WERI-Rb-1 (cell line): ENCODE results near the gene PKD1L1.

Source experiments
- DNase-seq: peaks from one replicate; pipeline ENCODE4 v3.0.0-alpha.2; 2020
- H3K27ac ChIP-seq: fragments of 250-450 bp; sonication (Bioruptor Pico); 2 replicates; pipeline ENCODE4 v1.5.1; 2020; ENCODE audit warnings: mild to moderate bottlenecking, moderate library complexity
- H3K27me3 ChIP-seq: fragments of 250-450 bp; sonication (Bioruptor Pico); 2 replicates; pipeline ENCODE4 v1.5.1; 2021; ENCODE audit warnings: mild to moderate bottlenecking, low read depth, moderate library complexity; ENCODE audit not compliant: insufficient read depth, severe bottlenecking
- H3K36me3 ChIP-seq: fragments of 250-450 bp; sonication (Bioruptor Pico); 2 replicates; pipeline ENCODE4 v1.5.1; 2020; ENCODE audit warnings: mild to moderate bottlenecking, moderate library complexity
- H3K4me3 ChIP-seq: 2 replicates; pipeline ENCODE4 v1.5.1; 2011; ENCODE audit warnings: low read depth, mild to moderate bottlenecking, control low read depth, low read length
- H3K9me3 ChIP-seq: fragments of 250-450 bp; sonication (Bioruptor Pico); 2 replicates; pipeline ENCODE4 v1.5.1; 2021; ENCODE audit warnings: mild to moderate bottlenecking, moderate library complexity; ENCODE audit not compliant: severe bottlenecking
- CTCF ChIP-seq: IDR thresholded peaks from 2 replicates; pipeline ENCODE4 v1.5.1; 2011; ENCODE audit warnings: low read depth, mild to moderate bottlenecking, control low read depth, inconsistent platforms, low read length

PKD1L1 gene

GRCh38 chr7:47804767-47805545 is 143.3 kb downstream of the PKD1L1 start:
- no peak for DNase-seq
- Histone ChIP-seq H3K27me3 (no peaks in the 10 kb centered on the region), H3K4me3 (no peak overlapping the region), H3K27ac (no peak overlapping the region), H3K9me3 (no peaks in the 10 kb centered on the region), H3K36me3 (no peaks in the 10 kb centered on the region)
- no peak for TF ChIP-seq CTCF

GRCh38 chr7:47803846-47804245 is 144.4 kb downstream of the PKD1L1 start:
- H3K9me3 ChIP-seq: no peaks in the 10 kb centered on the region
- H3K36me3 ChIP-seq: no peaks in the 10 kb centered on the region
- H3K27me3 ChIP-seq: no peaks in the 10 kb centered on the region
- DNase-seq: no peak
- no peak overlapping the region for H3K27ac ChIP-seq
- no peak for TF ChIP-seq CTCF
- no peak overlapping the region for H3K4me3 ChIP-seq

GRCh38 chr7:47803025-47803424 is 145.2 kb downstream of the PKD1L1 start:
- no peak for TF ChIP-seq CTCF
- no peak overlapping the region for H3K27ac ChIP-seq
- no peak for DNase-seq

GRCh38 chr7:47801423-47801822 is 146.8 kb downstream of the PKD1L1 start:
- Histone ChIP-seq H3K36me3 (no peaks in the 10 kb centered on the region), H3K27ac (no peak overlapping the region), H3K27me3 (no peaks in the 10 kb centered on the region), H3K4me3 (no peak overlapping the region), H3K9me3 (no peaks in the 10 kb centered on the region)
- DNase-seq: no peak
- no peak for TF ChIP-seq CTCF

More at GRCh38 chr7:47803025-47803424, 145.2 kb downstream of the PKD1L1 start:
- Histone ChIP-seq H3K4me3 (no peak overlapping the region), H3K27me3 (no peaks in the 10 kb centered on the region), H3K36me3 (no peaks in the 10 kb centered on the region), H3K9me3 (no peaks in the 10 kb centered on the region)

GRCh38 chr7:47799524-47799923 is 148.7 kb downstream of the PKD1L1 start:
- DNase-seq: no peak
- H3K4me3 ChIP-seq: no peak overlapping the region
- no peaks in the 10 kb centered on the region for H3K9me3 ChIP-seq
- H3K27me3 ChIP-seq: no peaks in the 10 kb centered on the region
- H3K36me3 ChIP-seq: no peaks in the 10 kb centered on the region
- no peak overlapping the region for H3K27ac ChIP-seq
- no peak for TF ChIP-seq CTCF

- Histone ChIP-seq H3K9me3 (no peaks in the 10 kb centered on the region), H3K27me3 (no peaks in the 10 kb centered on the region), H3K4me3 (no peak overlapping the region), H3K27ac (no peak overlapping the region), H3K36me3 (no peaks in the 10 kb centered on the region)
- TF ChIP-seq CTCF: no peak
- DNase-seq: no peak
Observed at GRCh38 chr7:47796347-47796746, 151.9 kb downstream of the PKD1L1 start.
